GM19395 (cell line): ENCODE results near the gene CACNG4.
"Not testable (repeated sequence)": the region's sequence is repeated elsewhere in the genome, so short reads cannot be mapped to it uniquely, and the experiment has no call there.

ENCODE experiments used
- ATAC-seq: cut with Tn5 transposase; IDR thresholded peaks from one replicate; pipeline ENCODE4 v1.9.1; 2021; ENCODE audit warnings: mild to moderate bottlenecking, moderate library complexity; ENCODE audit not compliant: unreplicated experiment

The CACNG4 gene

DNA sequence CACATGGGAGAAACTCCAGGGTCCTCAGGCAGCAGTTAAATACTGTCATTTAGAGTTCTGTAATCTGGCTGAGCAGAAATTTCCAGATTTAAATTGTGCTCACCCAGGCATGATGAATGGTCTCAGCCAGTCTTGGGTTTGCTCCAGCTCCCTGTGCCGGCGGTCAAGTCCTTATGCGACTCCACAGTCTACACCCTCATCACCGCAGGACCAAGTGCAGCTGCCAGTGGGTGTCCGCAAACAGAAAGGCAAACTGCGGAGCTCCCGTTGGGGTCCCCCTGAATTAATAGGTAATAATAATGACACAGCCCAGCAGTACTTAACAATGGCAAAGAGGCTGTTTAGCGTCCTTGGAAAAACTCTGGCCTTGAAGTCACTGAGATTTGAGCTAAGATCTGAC, 3.9 kb upstream of the CACNG4 start:
- no peak for ATAC-seq

DNA sequence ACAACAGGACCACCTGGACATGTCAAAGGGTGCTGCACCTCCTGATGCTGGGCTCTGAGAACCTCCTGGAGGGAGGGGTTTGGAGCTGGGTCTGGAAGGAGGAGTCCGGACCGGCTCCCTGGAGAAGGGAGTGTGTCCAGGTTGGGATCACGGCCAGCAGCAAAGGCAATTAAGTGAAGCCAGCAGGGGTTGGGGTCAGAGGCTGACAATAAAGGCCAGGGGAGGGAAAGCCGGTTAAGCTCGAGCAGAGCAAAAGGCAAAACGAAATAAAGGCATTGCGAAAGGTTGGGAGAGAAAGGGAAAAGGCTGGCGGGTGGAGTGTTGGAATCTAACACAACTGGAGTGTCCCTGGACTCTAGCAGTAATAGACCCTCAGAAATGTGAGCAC, 992 bp upstream of the CACNG4 start:
- ATAC-seq: no peak

DNA sequence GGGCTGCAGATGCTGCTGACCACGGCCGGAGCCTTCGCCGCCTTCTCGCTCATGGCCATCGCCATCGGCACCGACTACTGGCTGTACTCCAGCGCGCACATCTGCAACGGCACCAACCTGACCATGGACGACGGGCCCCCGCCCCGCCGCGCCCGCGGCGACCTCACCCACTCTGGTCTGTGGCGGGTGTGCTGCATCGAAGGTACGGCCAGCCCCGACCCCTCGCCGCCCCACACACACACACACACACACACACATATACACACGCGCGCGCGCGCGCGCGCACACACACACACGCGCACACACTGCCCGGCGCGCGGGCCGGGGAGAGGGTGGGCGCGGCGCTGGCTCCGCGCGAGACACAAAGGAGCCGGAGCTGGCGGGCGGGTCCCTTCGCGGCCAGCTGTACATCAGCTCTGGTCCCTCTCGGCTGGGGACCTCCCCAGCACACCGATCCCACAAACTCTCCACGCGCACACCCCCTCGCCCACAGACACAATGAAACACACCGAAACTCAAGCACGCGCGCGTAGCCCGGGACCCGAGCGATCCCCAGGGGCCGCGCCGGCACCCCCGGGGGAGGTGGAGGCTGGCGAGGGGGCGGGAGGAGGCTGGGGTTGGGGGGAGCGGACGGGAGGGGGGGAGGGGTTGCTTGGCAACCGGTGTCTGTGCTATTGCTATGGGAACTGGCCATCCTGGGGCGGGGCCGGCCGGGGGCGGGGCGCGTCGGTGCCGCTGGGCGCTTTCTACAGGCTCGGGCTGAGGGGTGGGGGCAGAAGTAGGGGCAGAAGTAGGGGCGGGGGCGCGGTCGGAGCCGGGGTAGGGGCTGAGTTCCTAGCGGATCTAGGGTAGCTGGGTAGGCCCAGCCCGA, 658 bp downstream of the CACNG4 start:
- ATAC-seq: no peak

DNA sequence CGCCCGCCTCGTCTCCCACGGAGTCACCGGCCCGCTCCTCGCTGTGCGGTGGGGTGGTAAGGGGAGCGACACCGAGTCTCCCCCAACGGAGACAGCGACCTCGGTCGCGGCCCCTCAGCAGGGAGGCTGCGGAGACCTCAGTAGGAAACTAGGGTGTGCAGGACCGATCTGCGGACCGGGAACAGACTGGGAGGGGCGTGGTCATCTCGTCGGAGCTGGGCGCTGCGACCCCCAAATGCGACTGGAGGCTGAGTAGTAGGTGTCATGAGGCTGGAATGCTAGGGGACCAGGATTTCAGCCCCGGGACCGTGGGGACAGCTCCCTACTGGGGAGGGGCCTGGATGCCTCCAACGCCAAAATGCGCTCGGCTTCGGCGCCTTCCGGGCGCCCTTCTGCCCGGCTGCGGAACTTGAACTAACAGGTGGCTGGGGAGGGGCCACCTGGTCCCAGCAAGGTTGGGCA, 1.3 kb downstream of the CACNG4 start:
- no peak for ATAC-seq

DNA sequence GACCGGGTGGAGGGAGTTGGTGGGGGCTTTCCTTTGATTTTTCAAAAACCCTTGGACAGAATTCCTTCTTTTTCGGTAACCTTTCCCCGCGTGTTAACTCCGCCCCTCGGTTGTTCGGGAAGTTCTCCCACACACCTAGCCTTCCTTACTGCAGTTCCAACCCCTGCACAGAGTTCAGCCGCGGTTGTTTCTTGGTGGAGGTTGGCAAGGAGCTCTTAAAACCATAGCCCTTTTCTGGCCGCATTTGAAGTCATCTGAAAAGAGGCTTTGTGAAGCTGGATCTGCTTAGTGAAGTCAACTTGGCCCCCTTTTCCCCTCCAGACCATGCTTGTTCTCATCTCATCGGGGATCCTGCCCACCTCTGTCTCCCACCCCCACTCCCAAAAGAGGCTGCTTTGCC, 1.8 kb downstream of the CACNG4 start:
- no peak for ATAC-seq

DNA sequence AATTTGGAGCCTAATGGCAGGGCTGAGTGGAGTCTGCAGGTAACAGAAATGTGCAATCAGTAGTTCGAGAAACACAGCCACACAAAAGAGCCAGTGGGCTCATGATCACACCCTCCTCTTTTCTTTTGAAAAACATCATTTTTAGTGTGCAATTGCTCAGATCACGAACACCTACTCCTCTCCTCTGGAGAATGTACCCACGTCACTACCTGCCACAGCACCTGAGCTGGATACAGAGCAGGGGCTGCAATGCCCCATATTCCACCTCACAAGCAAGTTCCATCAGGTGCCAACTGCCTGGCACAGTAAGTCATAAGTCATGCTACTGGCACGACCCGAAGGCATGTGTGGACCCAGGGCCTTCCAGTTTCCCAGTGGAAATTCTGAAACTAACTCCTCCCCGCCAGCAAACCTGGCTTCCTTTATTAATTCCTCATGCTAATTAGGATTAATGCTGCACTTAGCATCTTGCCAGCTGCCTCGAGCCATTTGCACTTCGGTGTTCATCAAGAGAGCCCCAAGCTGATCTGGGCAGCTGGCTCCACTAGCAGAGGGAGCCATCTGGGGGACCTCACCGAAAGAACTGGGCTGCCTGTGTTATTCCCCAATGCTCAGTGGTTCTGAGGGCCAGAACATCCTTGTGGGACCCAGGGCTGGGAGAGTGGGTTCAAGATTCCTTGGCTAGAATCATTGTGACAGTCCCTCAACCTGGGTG, 2.4 kb downstream of the CACNG4 start:
- no peak for ATAC-seq

DNA sequence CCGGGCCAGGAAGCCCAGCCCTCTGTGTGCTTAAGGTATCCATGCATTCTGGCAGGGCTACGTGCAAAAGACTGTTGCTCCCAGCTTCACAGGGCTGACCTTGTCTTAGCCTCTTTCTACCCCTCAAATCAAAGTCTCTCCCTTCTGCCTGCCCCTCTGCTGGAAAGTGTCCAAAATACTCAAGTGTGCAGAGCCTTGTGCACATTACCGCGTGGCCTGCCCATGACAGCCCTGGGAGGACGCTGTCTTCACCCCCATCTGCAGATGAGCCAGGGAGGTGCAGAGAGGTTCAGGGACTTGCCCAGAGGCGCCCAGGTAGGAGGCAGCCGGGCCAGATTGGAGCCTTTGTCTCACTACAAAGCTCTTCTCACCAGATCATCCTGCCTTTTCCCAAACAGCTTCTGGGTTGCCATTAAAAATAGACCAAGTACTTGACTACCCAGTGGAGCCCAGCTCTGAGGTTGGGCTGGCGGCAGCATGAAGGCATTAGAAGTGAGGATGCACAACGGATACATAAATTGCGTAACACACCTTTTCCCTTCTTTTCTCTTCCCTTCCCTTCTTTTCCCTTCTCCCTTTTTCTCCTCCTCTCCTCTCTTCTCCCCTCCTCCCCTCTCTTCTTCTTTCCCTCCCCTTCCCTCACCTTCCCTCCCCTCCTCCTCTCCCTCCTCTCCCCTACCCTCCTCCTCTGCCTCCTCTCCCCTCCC, 3.5 kb downstream of the CACNG4 start:
- ATAC-seq: no peak

DNA sequence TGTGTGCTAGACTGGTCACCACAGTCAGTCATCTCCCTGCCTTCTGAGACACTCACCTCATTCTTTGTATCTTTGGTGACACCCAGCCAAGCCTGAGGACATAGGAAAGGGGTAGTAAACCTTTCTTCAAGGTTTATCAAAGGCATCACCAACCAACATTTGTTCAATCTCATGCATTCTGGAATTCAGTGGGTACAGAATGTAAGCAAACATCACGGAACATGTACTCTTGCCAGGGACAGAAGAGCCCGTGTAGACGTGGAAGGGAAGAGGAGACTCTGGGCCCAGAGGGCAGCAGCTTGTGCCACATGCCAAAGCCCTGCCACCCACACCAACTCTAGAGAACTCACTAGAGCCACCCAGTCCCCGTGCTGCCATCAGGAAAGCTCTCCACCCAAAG, 4.4 kb downstream of the CACNG4 start:
- no peak for ATAC-seq

DNA sequence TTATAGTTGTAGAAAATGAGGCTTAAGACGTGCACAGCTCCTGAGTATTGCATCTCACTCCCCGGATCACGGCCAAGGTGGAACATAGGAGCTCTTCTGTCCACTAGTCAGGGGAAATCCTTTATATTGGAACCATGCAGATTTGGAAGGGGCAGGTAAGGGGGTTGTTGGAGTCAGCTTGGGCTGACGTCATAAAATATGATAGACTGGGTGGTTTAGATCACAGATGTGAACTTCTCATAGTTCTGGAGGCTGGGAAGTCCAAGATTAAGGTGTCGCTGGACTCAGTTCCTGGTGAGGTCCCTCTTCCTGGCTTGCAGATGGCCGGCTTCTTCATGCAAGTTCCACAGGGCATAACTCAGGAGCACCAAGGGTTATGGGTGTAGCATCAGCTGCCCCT, 5.6 kb downstream of the CACNG4 start:
- ATAC-seq: no peak

DNA sequence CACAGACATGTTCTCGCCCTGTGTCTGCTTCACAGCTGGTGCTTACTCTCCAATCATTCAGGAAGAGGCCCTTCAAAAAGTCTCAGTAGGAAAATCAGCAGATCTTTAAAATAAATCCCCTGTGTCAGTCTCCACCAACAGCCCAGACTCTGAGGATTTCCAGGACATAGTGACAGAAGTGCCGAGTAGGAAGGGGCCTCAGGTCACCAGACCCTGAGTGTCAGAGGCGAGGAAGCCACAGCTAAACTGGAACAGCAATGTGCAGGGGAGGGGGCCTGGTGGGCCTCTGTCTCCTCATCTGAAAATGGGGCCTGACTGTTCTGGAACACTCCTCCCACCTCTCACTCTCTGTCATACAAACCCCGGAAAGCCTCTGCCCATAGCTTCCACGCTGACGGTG, 6.3 kb downstream of the CACNG4 start:
- no peak for ATAC-seq

DNA sequence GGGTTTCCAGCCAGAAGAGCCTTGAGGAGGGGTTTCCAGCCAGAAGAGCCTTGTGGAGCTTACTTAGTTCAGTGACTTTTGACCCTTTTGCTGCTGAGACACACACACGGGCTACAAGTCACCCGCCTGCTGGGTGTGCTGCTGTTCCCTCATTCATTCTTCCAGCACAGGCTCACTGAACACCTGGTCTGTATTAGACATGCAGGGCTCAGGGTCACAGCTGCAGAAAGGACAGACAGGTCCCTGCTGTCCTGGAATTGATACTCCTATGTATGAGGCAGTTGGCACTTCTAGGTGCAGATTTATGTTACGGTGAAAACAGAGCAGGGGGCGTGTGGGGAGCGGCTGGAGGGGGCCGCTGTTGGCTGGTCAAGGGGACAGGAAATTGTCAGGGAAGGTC, 6.8 kb downstream of the CACNG4 start:
- no peak for ATAC-seq

DNA sequence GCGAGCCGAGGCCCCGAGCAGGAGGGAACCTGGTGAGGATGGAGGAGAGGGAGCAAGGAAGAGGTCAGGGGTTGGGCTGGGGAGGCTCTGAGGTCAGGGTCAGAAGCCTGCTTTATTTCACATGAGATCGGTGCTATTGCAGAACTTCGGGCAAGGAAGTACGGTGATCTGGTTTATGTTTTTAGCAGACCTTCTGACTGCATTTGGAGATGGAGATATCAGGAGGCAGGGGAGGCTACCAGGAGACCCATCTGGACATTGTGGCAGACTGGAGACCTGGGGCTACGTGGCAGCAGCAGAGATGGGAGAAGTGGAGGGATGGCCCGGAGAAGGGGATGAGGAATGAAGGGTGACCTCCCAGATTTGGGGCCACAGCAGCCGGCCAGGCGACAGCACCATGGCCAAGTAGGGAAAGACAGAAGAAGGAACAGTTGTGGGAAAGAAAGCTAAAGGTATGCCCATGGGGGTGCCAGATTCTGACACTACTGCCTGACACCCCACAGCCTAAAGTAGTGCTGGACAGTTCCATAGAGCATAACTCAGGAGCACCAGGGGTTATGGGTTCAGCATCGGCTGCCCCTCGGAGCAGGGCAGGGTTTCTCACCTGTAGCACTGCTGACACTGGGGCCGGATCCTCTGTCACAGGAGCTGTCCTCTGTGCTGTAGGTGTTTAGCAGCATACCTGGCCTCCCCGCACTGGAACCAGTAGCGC, 7.4 kb downstream of the CACNG4 start:
- ATAC-seq: no peak

DNA sequence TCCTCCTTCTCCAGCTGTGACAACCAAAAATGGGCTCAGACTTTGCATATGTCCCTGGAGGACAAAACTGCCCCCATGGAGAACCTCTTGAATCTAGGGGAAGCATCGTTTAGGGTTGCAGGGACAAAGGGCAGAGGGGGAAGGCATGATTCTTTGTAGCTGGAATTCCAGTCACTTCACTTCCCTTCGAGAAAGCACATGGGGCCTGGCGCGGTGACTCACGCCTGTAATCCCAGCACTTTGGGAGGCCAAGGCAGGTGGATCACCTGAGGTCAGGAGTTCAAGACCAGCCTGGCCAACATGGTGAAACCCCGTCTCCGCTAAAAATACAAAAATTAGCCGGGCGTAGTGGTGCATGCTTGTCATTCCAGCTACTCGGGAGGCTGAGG, 7.9 kb downstream of the CACNG4 start:
- not testable (repeated sequence) for ATAC-seq

DNA sequence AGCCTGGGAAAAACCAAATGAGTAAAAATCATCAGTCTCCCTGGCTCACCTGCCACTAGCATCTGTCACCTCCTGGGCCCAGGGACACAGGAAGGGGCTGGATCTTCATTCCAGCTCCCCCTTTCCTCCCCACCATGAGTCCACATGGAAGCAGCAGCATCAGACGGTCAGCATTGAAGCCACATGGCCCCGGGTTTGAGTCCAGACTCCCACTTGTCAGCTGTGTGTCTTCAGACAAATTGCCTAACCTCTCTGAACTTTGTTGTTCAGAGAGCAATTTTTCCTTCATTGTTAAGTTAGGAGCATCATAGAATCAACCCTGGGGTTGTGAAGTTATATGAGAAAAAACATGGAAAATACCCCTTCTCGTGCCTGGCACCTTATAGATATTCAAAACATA, 10.7 kb downstream of the CACNG4 start:
- ATAC-seq: no peak

DNA sequence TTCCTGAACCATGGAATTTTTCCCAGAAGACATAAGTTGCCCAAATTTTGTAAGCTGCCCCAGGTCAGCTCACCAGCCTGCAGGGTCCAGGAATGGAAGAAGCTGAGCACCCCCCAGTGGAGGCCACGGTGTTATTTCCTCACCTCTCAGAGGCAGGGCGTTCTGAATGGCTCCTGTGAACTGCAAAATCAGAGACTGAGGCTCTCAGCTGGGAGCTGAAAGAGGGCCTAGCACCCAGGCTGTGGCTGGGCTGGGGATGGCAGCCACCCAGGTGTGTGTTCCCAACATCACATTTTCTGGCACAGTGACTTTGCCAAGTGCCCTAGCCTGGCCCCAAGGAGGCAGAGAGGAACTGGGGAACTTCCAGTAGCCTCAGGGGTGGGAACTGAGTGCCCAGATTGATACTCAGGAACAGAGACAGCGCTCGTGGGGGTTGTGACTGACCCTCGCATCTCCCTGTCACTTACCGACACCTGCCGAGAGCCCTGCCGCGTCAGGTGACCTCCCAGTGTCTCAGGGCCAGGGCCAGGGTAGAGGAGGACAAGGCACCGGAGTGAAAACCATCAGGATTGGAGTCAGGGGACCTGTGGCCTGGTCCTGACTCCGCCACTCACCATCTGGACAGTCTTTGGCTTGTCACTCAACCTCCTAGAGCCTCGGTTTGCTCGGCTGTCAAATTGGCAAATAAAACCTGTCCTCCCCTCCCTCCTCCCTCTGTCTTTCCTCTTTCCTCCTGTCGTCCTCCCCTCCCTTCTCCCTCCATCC, 11.3 kb downstream of the CACNG4 start:
- ATAC-seq: no peak

DNA sequence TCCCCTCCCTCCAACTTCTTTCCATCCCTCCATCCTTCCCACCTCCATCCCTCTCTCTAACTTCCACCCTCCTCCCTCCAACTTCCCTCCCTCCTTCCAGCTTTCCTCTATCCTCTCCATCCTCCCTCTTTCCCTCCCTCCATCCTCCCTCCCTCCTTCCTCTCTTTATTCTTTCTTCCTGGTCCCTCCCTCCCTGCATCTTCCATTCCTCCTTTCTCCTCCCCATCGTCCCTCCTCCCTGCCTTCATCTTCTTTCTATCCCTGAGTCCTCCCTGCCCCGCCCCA, 11.8 kb downstream of the CACNG4 start:
- ATAC-seq: no peak

DNA sequence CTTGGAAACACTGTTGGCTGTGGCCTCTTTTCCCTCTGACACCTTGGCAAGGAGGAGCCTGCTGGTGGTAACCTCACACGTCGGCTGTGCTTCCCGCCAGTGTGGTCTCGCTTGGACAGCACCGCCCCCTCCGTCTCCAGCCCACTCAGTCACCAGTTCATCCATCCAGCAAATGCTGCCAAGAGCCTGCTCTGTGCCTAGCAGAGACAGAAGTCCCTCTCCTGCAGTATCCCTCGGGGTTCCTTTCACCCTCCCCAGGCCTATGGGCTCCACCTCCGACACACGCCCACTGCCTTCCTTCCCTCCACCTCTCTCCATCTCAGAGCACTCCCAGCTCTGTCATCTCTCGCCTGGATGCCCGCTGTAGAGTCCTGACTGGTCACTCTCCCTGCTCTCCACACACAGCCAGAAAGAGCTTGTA, 12.3 kb downstream of the CACNG4 start:
- no peak for ATAC-seq

DNA sequence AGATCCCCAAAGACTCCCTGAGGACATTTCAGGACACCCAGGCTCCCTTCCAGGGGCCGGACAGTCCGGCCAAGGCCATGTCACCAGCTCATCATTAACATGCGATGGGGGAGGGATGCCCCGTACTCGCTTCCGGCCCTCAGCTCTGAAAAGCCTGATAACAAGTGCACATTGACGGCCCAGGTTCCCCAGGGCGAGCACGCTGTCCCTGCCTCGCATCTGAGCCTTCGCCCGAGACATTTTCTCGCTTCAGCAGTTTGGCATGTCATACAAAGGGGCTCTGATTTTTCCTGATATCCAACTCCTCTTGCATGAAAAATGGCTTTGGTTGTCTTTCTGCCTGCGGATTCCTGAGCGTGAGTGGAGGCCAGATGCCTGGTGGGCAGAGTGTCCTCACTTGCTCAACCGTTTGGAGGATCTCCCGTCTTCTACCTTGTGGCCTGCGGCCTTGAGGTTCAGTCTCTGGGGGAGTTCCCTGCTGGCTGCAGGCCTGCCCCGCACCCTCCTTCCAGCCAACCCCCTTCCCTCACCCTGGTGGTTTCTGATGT, 14.1 kb downstream of the CACNG4 start:
- ATAC-seq: no peak

DNA sequence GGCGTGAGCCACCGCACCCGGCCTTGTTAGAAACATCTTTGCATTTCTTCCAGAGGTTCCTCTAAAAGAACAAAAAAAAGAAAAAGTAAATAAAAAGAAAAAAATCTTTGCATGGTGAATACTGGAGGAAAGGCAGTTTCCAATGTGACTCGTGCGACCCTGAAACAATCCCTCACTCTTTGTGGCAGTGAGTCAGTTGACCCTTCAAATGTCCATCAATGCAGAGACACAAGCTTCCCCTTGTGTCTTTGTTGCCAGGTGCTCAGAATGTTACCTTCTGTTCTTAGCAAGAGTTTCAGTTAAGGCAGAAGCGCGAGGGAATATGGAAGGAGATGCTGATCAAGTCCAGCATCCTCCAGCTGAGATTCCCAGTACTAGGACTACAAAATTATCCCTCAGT, 16.4 kb downstream of the CACNG4 start:
- no peak for ATAC-seq

DNA sequence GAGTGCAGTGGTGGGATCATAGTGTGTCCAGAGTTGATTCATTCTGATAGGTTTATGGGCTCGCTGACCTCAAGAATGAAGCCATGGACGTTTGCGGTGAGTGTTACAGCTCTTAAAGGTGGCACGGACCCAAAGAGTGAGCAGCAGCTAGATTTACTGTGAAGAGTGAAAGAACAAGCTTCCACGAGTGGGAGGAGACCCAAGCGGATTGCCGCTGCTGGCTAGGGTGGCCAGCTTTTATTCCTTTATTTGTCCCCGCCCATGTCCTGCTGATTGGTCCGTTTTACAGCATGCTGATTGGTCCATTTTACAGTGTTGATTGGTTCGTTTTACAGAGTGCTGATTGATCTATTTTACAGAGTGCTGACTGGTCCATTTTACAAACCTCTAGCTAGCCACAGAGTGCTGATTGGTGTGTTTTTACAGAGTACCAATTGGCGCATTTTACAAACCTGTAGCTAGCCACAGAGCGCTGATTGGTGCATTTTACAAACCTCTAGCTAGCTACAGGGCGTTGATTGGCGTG, 17.5 kb downstream of the CACNG4 start:
- ATAC-seq: no peak
